CD4-positive, alpha-beta T cell treated with Interleukin-2 at 100 ng/mL for 4 hours (primary cell): ENCODE measurements around the gene MAPK12.
"Not testable (repeated sequence)": the region's sequence is repeated elsewhere in the genome, so short reads cannot be mapped to it uniquely, and the experiment has no call there.

Experiments used
- DNase-seq: peaks from one replicate; pipeline ENCODE4 v3.0.0-alpha.2; 2020; ENCODE audit warnings: low spot score

MAPK12 gene

GRCh38 chr22:50216055-50216683, 45.3 kb downstream of the MAPK12 start:
- DNase-seq: no peak

DNA sequence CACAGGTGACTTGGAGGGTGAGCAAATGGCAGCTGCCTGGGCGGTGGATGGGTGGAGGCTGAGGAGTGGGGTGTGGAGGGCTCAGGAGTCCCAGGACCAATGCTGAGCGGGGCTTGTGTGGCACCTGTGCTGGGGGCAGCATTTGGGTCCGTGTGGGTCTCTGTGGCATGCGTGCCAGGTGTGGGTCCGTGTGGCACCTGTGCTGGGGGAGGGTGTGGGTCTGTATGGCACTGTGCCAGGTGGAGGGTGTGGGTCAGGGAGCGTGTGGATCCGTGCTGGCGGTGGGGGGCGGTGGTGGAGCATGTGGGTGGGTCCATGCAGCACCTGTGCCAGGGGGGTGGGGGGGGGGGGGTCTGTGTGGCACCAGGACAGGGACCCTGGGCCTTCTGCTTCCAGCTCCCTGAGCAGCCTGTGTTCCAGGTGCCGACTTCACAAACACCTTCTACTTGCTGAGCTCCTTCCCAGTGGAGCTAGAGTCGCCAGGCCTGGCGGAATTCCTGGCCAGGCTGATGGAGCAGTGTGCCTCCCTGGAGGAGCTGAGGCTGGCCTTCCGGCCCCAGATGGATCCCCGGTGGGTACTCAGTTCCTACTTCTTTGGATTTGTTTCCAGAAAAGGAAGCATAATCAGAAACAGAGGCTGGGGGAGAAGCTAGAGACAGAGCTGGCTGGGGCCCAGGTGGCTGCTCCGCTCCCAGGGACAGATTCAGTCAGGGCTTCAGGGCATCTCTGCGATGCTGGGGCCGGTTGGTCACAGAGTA, 46.0 kb downstream of the MAPK12 start:
- DNase-seq: no peak

DNA sequence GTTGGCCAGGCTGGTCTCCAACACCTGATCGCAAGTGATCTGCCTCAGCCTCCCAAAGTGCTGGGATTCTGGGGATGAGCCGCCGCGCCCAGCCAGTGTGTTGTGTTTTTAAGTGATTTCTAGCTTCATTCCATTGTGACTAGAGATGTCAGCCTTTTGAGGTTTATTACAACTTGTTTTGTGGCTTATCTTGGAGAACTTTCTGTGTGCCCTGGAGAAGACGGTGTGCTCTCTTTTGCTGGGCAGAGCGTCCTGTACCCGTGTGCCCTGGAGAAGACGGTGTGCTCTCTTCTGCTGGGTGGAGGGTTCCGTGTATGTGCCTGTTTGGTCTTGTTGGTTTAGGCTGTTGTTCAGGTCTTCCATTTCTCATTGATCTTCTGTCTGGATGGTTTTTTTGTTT, 48.2 kb downstream of the MAPK12 start:
- no peak for DNase-seq

GRCh38 chr22:50211147-50211546, 50.3 kb downstream of the MAPK12 start:
- no peak for DNase-seq

DNA sequence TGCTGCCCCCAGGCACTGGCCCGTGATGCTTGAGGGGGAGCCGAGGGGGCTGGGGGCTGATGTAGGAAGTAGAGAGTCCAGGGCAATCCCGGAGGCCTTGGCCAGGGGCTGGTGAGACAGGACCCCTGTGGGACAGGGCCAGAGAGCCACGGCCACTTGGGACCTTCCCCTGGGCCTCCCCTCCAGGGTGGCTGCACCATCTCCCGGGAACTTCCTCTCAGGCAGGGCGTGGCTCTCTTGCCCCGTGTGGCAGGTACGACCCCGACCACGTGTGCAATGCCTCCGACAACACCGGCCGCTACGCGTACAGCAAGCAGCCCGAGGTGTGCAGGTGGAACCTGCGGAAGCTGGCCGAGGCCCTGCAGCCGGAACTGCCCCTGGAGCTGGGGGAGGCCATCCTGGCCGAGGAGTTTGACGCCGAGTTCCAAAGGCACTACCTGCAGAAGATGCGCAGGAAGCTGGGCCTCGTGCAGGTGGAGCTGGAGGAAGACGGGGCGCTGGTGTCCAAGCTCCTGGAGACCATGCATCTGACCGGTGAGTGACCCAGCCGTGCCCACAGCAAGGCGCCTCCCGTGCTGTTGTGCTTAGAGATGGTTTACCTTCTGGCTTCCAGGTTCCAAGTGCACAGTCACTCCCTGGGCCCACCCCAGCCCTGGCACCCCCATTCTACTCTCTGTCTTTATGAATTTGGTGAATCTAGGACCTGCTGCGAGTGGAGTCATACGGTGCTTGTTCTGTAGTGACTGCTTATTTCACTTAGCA, 50.9 kb downstream of the MAPK12 start:
- no peak for DNase-seq

- DNase-seq: peak; percentile 74
These were observed 51.6 kb downstream of the MAPK12 start for GRCh38 chr22:50209893-50210292.

DNA sequence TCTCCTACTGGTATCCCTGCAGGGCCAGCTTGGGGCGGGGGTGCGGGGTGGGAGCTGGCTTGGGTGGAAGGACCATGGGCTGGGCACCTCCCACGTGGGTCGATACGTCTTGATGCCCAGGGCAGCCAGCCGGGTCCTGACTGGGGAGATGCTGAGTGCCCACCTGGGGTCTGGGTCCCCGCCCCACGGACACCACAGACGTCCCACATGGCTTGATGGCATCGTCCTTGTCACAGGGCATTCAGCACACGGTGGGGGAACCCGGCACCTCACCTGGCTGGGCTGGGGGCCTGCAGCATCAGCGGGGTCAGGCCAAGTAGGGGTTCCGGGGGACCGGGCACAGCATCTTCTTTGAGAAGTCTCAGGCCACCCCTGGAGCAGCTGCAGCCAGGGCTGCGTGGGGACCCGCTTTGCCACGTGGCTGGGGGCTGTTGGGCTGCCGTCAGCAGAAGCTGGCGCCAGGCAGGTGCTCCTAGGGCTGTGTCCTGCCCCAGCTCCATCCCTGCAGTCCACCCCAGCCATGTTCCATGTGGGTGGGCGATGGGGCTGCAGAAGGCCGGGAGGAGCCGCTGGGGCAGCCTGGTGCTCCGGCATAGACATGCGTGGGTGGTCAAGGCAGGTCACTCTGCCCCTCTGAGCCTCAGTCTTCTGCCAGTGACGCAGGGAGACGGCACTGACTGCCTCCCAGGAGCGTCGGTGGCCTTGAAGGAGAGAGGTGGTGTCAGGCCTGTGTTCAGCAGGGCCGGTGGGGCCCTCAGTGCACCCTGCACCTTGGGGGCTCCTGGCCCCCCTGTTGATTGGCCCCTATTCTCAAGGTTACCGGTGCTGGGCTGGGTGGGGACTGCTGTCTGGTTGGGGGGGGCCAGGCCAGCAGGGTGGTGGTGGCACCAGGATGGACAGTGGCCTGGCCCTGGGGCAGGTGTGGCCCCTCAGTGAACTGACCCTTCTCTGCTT, 52.3 kb downstream of the MAPK12 start:
- DNase-seq: no peak

DNA sequence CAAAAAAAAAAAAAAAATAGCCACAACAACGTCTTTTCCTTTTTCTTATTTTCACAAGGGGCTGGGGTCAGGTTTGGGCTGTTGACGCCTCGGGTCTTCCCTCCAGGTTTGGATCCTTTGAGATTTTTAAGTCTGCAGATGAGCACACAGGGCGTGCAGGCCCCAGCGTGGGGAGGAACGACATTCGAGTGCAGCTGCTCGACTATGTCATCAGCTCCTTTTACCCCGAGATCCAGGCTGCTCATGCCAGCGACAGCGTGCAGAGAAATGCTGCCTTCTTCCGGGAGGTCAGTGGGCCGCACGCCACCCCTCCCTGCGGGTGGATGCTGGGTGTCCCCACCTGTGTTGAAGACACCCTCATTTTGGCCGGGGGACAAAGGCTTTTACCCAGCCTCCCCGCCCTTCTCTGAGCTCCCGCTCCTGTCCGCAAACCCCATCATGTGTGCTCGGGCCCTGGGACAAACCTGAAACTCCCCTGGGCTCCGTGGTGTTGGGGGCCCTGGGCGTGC, 53.0 kb downstream of the MAPK12 start:
- DNase-seq: no peak

GRCh38 chr22:50207383-50208140, 53.9 kb downstream of the MAPK12 start:
- no peak for DNase-seq

GRCh38 chr22:50206599-50206998, 54.9 kb downstream of the MAPK12 start:
- no peak for DNase-seq

DNA sequence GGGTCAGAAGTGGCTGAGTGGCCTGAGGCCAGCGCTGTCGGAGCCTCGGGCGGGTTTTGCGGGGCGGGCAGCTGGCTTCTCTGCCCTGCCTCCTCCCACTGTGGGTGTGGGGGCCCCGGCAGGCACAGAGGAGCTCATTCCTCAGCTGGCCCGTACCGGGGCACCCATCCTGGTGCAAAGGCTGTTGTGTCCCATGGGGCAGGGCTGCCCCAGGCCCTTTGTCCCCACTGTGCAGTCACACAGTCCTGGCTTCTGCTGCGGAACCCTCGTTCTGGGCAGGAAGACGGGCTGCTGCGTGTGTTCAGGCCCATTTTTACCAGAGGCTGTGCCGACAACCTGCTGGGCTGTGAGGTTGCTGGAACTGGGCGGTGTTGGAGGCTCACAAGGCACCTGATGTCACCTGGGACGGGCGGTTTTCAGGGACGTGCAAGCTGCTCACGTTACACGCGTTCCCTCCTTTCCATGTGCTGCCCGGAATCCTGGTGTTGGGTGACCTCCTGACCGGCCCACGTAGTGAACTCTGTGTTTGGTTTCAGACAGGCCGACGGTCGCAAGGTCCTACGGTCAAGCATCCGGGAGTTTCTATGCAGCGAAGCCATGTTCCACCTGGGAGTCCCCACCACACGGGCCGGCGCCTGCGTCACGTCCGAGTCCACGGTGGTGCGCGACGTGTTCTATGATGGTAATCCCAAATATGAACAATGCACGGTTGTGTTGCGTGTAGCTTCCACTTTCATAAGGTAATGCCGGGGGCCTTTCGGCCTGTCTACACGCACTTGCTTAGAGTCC, 55.5 kb downstream of the MAPK12 start:
- DNase-seq: no peak

GRCh38 chr22:50204998-50205397, 56.5 kb downstream of the MAPK12 start:
- not testable (repeated sequence) for DNase-seq

DNA sequence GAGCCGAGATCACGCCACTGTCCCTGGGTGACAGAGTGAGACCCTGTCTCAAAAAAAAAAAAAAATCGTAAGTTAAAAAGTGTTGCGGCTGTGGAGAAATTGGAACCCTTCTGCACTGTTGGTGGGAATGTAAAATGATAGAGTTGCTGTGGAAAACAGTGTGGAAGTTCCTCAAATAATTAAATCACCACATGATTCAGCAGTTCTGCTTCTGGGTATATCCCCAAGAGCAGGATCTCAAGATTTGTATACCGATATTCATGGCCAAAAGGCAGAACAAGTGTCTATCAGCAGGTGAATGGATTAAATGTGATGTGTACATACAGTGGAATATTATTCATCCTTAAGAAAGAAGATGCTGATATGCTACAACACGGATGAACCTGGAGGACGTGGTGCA, 56.9 kb downstream of the MAPK12 start:
- DNase-seq: no peak

DNA sequence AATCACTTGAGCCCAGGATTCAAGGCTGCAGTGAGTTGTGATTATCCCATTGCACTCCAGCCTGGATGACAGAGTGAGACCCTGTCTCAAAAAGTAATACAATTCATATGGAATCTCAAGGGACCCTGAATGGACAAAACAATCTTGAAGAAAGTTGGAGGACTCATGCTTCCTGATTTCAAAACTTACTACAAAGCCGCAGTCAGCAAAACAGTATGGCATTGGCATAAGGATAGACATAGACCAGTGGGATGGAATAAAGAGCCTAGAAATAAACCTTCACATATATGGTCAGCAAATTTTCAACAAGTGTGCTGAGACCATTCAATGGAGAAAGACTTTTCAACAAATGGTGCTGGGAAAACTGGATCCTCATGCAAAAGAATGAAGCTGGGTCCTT, 58.2 kb downstream of the MAPK12 start:
- DNase-seq: no peak
